Prostate gland (tissue), 2 donors: ENCODE data around the gene CEP95. TPM values are rescaled to one million over a fixed set of nuclear protein-coding genes. Genes with fewer than 3 reads are reported as not detected.
"Not testable (repeated sequence)": the region's sequence is repeated elsewhere in the genome, so short reads cannot be mapped to it uniquely, and the experiment has no call there.

Source experiments
- DNase-seq: peaks from one replicate; pipeline ENCODE4 v3.0.0-alpha.2; 2019; ENCODE audit warnings: low spot score
- H3K27ac ChIP-seq, 2 donors: fragments of 200-600 bp; sonication (generic); 2 replicates each; pipeline ENCODE4 v1.5.1; 2017 to 2019
- H3K27me3 ChIP-seq: fragments of 200-600 bp; sonication (generic); replicated peaks from 2 replicates; pipeline ENCODE4 v1.5.1; 2019; ENCODE audit not compliant: insufficient read depth
- H3K36me3 ChIP-seq, 2 donors: fragments of 200-600 bp; sonication (generic); 1 replicate in 1 of 2; 2 replicates in 1 of 2; pipeline versions ENCODE4 v1.5.1 to v1.8.1; 2017 to 2019
- H3K4me1 ChIP-seq: fragments of 200-600 bp; sonication (generic); replicated peaks from 2 replicates; pipeline ENCODE4 v1.5.1; 2019
- H3K4me3 ChIP-seq, 2 donors: fragments of 200-600 bp; sonication (generic); 2 replicates each; pipeline ENCODE4 v1.5.1; 2017 to 2019
- H3K9me3 ChIP-seq: fragments of 200-600 bp; sonication (generic); 2 replicates; pipeline ENCODE4 v1.5.1; 2017
- POLR2A ChIP-seq: fragments of 450-650 bp; IDR thresholded peaks from one replicate; pipeline ENCODE4 v1.6.1; 2016; ENCODE audit warnings: antibody characterized with exemption, mild to moderate bottlenecking
- POLR2AphosphoS5 ChIP-seq: sonication (generic); formaldehyde crosslinking; IDR thresholded peaks from one replicate; pipeline ENCODE4 v1.6.1; 2017; ENCODE audit warnings: antibody characterized with exemption
- WGBS: methylation state at CpG from one replicate; pipeline ENCODE4 v1.1.5; 2018; 5-methylcytosine and 5-hydroxymethylcytosine counted together
- intact Hi-C: fragments of 100-400 bp; cut with DNase I; formaldehyde crosslinking; loops from one replicate; pipeline ENCODE4 v1.14.2; 2022
- total RNA-seq, 2 donors: library from RNA; depleted of rRNA; stranded (reverse); fragments of >200 nt; gene quantifications; one replicate each; pipeline ENCODE4 v1.1.0, GENCODE V29; 2016
- TF ChIP-seq, protein P1 (sequence below), 4 experiments: fragments of 200-600 bp in 2 of 4; fragments of 450-650 bp in 2 of 4; sonication (generic) in 2 of 4; IDR thresholded peaks; 1 replicate in 3 of 4; 2 replicates in 1 of 4; pipeline ENCODE4 v1.5.1; 2016 to 2019; ENCODE audit warnings: antibody characterized with exemption in 4 of 4, mild to moderate bottlenecking in 2 of 4, moderate library complexity in 2 of 4

CEP95 gene
- total RNA-seq, 2 donors from 2014 or later, result 26.8 to 50.6 TPM

DNA sequence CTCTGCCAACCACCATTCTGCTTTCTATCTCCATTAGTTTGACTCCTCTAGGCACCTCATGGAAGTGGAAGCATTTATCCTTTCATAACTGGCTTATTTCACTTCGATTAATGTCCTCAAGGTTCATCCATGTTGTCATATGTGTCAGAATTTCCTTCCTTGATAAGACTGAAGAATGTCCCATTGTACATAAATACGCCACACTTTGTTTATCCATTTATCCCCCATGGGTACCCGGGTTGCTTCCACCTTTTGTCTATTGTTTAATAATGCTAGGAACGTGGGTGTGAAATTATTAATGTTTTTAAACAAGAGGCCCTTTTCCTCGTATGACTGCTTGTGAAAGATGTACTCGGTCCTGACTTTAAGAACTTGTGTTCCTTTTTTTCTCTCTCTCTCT, 45.0 kb upstream of the CEP95 start:
- H3K27ac ChIP-seq, result no peak overlapping the region
- no peak for DNase-seq
- TF ChIP-seq POLR2A (no peak), POLR2AphosphoS5 (no peak)
- TF ChIP-seq, protein P1, sequence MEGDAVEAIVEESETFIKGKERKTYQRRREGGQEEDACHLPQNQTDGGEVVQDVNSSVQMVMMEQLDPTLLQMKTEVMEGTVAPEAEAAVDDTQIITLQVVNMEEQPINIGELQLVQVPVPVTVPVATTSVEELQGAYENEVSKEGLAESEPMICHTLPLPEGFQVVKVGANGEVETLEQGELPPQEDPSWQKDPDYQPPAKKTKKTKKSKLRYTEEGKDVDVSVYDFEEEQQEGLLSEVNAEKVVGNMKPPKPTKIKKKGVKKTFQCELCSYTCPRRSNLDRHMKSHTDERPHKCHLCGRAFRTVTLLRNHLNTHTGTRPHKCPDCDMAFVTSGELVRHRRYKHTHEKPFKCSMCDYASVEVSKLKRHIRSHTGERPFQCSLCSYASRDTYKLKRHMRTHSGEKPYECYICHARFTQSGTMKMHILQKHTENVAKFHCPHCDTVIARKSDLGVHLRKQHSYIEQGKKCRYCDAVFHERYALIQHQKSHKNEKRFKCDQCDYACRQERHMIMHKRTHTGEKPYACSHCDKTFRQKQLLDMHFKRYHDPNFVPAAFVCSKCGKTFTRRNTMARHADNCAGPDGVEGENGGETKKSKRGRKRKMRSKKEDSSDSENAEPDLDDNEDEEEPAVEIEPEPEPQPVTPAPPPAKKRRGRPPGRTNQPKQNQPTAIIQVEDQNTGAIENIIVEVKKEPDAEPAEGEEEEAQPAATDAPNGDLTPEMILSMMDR (IDR thresholded peaks at IDR 0.05), result no peak
- WGBS, result 78% methylated on average over 6 of the region's 6 CpGs
- H3K9me3 ChIP-seq, result no peaks in the 10 kb centered on the region
- no peak overlapping the region for H3K4me3 ChIP-seq
- intact Hi-C loops, result no loop called here
- no peaks in the 10 kb centered on the region for H3K27me3 ChIP-seq
- no peaks in the 10 kb centered on the region for H3K4me1 ChIP-seq
- no peaks in the 10 kb centered on the region for H3K36me3 ChIP-seq

DNA sequence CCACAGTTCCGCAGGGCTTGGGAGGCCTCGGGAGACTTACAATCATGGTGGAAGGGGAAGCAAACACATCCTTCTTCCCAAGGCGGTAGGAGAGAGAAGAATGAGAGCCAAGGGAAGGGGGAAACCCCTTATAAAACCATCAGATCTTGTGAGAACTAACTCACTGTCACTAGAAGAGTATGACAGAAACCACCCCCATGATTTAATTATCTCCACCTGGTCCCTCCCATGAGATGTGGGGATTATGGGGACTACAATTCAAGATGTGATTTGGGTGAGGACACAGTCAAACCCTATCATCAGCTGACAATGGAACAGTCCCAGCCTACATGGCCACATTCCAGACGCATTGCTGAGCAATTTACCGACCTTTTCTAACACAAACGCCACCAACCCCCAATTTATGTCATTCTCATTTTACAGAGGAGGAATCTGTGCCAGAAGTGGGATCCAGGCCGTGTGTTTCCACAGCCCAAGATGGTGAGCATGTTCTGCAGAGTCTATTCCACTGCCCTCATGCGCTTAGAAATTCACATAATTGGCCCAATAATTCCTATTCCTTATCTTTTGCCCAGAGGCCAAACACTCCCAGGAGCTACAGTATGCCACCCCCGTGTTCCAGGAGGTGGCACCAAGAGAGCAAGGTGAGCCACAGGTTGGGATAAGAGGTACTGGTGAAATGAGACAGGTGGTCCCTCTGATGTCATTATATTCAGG, 40.6 kb upstream of the CEP95 start:
- H3K36me3 ChIP-seq, result no peaks in the 10 kb centered on the region
- H3K4me3 ChIP-seq, result no peak overlapping the region
- H3K27ac ChIP-seq, result no peak overlapping the region
- H3K9me3 ChIP-seq, result no peaks in the 10 kb centered on the region
- intact Hi-C loops, result no loop called here
- H3K27me3 ChIP-seq, result no peaks in the 10 kb centered on the region
- H3K4me1 ChIP-seq, result no peaks in the 10 kb centered on the region
- WGBS, result 62% methylated on average over 9 of the region's 9 CpGs
- DNase-seq, result no peak
- no peak for TF ChIP-seq POLR2A
- TF ChIP-seq, protein P1 (IDR thresholded peaks at IDR 0.05), result no peak
- no peak for TF ChIP-seq POLR2AphosphoS5

DNA sequence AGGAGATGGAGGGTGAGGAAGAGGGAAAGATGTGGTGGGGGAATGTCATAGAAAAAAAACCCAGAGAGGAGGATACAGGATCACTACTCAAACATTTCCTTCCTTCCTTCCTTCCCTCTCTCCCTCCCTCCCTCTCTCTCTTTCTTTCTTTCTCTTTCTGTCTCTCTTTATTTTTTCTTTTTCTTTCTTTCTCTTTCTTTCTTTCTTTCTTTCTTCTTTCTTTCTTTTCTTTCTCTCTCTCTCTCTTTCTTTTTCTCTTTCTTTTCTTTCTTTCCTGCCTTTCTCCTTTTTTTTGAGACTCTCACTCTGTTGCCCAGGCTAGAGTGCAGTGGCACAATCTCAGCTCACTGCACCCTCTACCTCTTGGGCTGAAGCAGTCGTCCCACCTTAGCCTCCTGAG, 39.9 kb upstream of the CEP95 start:
- H3K27ac ChIP-seq, H3K4me1 ChIP-seq, intact Hi-C loops, H3K4me3 ChIP-seq, H3K9me3 ChIP-seq, H3K27me3 ChIP-seq, DNase-seq, H3K36me3 ChIP-seq: not testable (repeated sequence)
- WGBS, result 81% methylated on average over 1 of the region's 1 CpG

DNA sequence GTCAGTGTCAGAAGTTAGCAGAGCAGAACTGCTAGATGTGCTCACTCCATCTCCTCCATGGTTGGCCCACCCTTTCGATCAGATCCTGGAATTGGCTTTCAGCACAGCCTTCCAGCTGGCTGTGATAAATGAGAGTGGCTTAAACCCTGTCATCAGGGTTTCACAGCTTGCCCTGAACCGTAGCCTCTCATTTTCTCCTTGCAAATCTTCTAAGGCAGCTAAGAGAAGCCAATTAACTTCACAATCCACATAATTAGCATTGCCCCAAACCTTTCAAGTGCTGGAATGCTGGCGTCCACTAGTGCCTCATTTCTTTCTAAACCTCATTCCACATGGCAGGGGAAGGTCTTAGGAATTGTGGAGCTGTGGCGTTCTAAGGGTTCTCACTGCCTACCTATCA, 36.2 kb upstream of the CEP95 start:
- WGBS, result 62% methylated on average over 4 of the region's 4 CpGs

DNA sequence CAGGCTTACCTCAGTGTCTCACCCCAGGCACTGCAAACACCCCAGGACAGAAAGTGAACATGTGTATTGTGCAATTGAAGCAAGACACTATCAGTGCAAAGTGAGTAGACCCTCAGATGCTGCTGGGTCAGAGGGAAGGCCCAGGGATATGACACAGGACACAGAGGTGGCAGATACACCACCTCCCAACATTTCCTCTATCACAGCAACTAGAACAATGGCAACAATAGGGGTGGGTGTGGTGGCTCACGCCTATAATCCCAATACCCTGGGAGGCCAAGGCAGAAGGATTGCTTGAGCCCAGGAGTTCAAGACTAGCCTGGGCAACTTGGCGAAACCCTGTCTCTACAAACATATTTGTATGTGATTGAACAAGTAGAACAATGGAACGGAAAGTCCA, 35.3 kb upstream of the CEP95 start:
- Histone ChIP-seq H3K36me3 (no peaks in the 10 kb centered on the region), H3K4me3 (no peak overlapping the region), H3K27me3 (no peaks in the 10 kb centered on the region), H3K4me1 (no peaks in the 10 kb centered on the region), H3K27ac (no peak overlapping the region), H3K9me3 (no peaks in the 10 kb centered on the region)
- no peak for DNase-seq
- 89% methylated on average over 3 of the region's 3 CpGs for WGBS
- intact Hi-C loops, result no loop called here
- TF ChIP-seq POLR2A, result no peak
- TF ChIP-seq, protein P1 (IDR thresholded peaks at IDR 0.05), result no peak
- TF ChIP-seq POLR2AphosphoS5, result no peak

More for the DNA sequence above, 36.2 kb upstream of the CEP95 start:
- Histone ChIP-seq H3K36me3 (no peaks in the 10 kb centered on the region), H3K4me3 (no peak overlapping the region), H3K27ac (no peak overlapping the region), H3K4me1 (no peaks in the 10 kb centered on the region), H3K27me3 (no peaks in the 10 kb centered on the region), H3K9me3 (no peaks in the 10 kb centered on the region)
- intact Hi-C loops, result no loop called here
- DNase-seq, result no peak
- TF ChIP-seq POLR2A, result no peak

GRCh38 chr17:64472564-64472963, 34.2 kb upstream of the CEP95 start:
- TF ChIP-seq POLR2A (no peak), POLR2AphosphoS5 (no peak)
- TF ChIP-seq, protein P1 (IDR thresholded peaks at IDR 0.05), result no peak
- Histone ChIP-seq H3K4me1 (no peaks in the 10 kb centered on the region), H3K9me3 (no peaks in the 10 kb centered on the region), H3K27me3 (no peaks in the 10 kb centered on the region), H3K36me3 (no peaks in the 10 kb centered on the region), H3K27ac (no peak overlapping the region), H3K4me3 (no peak overlapping the region)
- intact Hi-C loops, result no loop called here
- 88% methylated on average over 2 of the region's 2 CpGs for WGBS
- DNase-seq, result no peak
